Ishikawa (cell line): ENCODE data around the gene OR14J1.

Experiments
- CEBPB ChIP-seq: IDR thresholded peaks from 2 replicates; pipeline ENCODE4 v1.6.1; 2012
- CREB1 ChIP-seq: IDR thresholded peaks from 2 replicates; pipeline ENCODE4 v1.6.1; 2012; ENCODE audit warnings: low read depth
- EGR1 ChIP-seq: IDR thresholded peaks from 2 replicates; pipeline ENCODE4 v1.6.1; 2012
- EP300 ChIP-seq: IDR thresholded peaks from 2 replicates; pipeline ENCODE4 v1.6.1; 2012; ENCODE audit warnings: borderline replicate concordance
- FOXM1 ChIP-seq: IDR thresholded peaks from 2 replicates; pipeline ENCODE4 v1.6.1; 2012; ENCODE audit warnings: low read depth, borderline replicate concordance
- MAX ChIP-seq: IDR thresholded peaks from 2 replicates; pipeline ENCODE4 v1.6.1; 2012
- NFIC ChIP-seq: IDR thresholded peaks from 2 replicates; pipeline ENCODE4 v1.6.1; 2012
- REST ChIP-seq: IDR thresholded peaks from 2 replicates; pipeline ENCODE4 v1.6.1; 2012; ENCODE audit warnings: low read depth, mild to moderate bottlenecking
- TCF12 ChIP-seq: IDR thresholded peaks from 2 replicates; pipeline ENCODE4 v1.6.1; 2012; ENCODE audit warnings: low read depth
- TEAD4 ChIP-seq: IDR thresholded peaks from 2 replicates; pipeline ENCODE4 v1.6.1; 2012
- USF1 ChIP-seq: IDR thresholded peaks from 2 replicates; pipeline ENCODE4 v1.6.1; 2012
- YY1 ChIP-seq: IDR thresholded peaks from 2 replicates; pipeline ENCODE4 v1.6.1; 2012; ENCODE audit warnings: low read depth
- ZBTB7A ChIP-seq: IDR thresholded peaks from 2 replicates; pipeline ENCODE4 v1.6.1; 2012; ENCODE audit warnings: low read depth

- TF ChIP-seq YY1 (no peak), EP300 (no peak), CREB1 (no peak), REST (no peak), NFIC (no peak), USF1 (no peak), ZBTB7A (no peak), EGR1 (no peak), TCF12 (no peak), MAX (no peak), FOXM1 (no peak), TEAD4 (no peak), CEBPB (no peak)
These were observed 31.2 kb downstream of the OR14J1 start for GRCh38 chr6:29332676-29333075.
